Measurements from ENCODE around the gene CCDC86.
A peak's percentile ranks its signal among the peaks of the same experiment; 100 is the strongest.

Gene CCDC86

GRCh38 chr11:60841797-60842667, at the start of gene CCDC86:
Gene CCDC86 (plus strand): TSS chr11:60842113. CDS start chr11:60842125, 12 bp downstream.
- H3K4me1 ChIP-seq (ENCODE audit: control insufficient read depth in 2 of 2, insufficient read depth in 2 of 2, low read length in 2 of 2), result peaks cover 28 to 29% of the 10 kb centered on the region in 2 donors
- peak within 1 kb of the TSS; percentile 54 to 82 for H3K27ac ChIP-seq (ENCODE audit: low read depth in 2 of 2, low read length in 2 of 2)
- H3K4me3 ChIP-seq (ENCODE audit: low read length in 2 of 2), result peak within 1 kb of the TSS; percentile 79 to 88
- no peaks in the 10 kb centered on the region for H3K36me3 ChIP-seq (ENCODE audit: control insufficient read depth in 2 of 2, insufficient read depth in 2 of 2, low read length in 2 of 2)
- peak within 1 kb of the TSS; percentile 77 to 80 for H3K9ac ChIP-seq (ENCODE audit: low read depth in 1 of 2, low read length in 2 of 2)
- no peaks in the 10 kb centered on the region for H3K9me3 ChIP-seq (ENCODE audit: control insufficient read depth in 2 of 2, low read length in 2 of 2)
- no peaks in the 10 kb centered on the region for H3K27me3 ChIP-seq (ENCODE audit: control insufficient read depth in 2 of 2, insufficient read depth in 2 of 2, low read length in 2 of 2)

- Histone ChIP-seq H3K27ac (ENCODE audit: low read depth in 2 of 2, low read length in 2 of 2) (no peak overlapping the region), H3K4me1 (ENCODE audit: control insufficient read depth in 2 of 2, insufficient read depth in 2 of 2, low read length in 2 of 2) (no peaks in the 10 kb centered on the region), H3K36me3 (ENCODE audit: control insufficient read depth in 2 of 2, insufficient read depth in 2 of 2, low read length in 2 of 2) (no peaks in the 10 kb centered on the region), H3K27me3 (ENCODE audit: control insufficient read depth in 2 of 2, insufficient read depth in 2 of 2, low read length in 2 of 2) (no peaks in the 10 kb centered on the region), H3K9ac (ENCODE audit: low read depth in 1 of 2, low read length in 2 of 2) (no peak overlapping the region), H3K4me3 (ENCODE audit: low read length in 2 of 2) (no peak overlapping the region), H3K9me3 (ENCODE audit: control insufficient read depth in 2 of 2, low read length in 2 of 2) (no peaks in the 10 kb centered on the region)
Measured at GRCh38 chr11:60792521-60792920, 49.4 kb upstream of the CCDC86 start.

- Histone ChIP-seq H3K4me3 (ENCODE audit: low read length in 2 of 2) (no peak overlapping the region), H3K36me3 (ENCODE audit: control insufficient read depth in 2 of 2, insufficient read depth in 2 of 2, low read length in 2 of 2) (no peaks in the 10 kb centered on the region), H3K27ac (ENCODE audit: low read depth in 2 of 2, low read length in 2 of 2) (no peak overlapping the region), H3K9ac (ENCODE audit: low read depth in 1 of 2, low read length in 2 of 2) (no peak overlapping the region), H3K4me1 (ENCODE audit: control insufficient read depth in 2 of 2, insufficient read depth in 2 of 2, low read length in 2 of 2) (no peaks in the 10 kb centered on the region), H3K9me3 (ENCODE audit: control insufficient read depth in 2 of 2, low read length in 2 of 2) (no peaks in the 10 kb centered on the region), H3K27me3 (ENCODE audit: control insufficient read depth in 2 of 2, insufficient read depth in 2 of 2, low read length in 2 of 2) (peaks cover 0 to 4% of the 10 kb centered on the region in 2 donors)
Measured at GRCh38 chr11:60795291-60795690, 46.6 kb upstream of the CCDC86 start.

- Histone ChIP-seq H3K9me3 (ENCODE audit: control insufficient read depth in 2 of 2, low read length in 2 of 2) (no peaks in the 10 kb centered on the region), H3K9ac (ENCODE audit: low read depth in 1 of 2, low read length in 2 of 2) (no peak overlapping the region), H3K36me3 (ENCODE audit: control insufficient read depth in 2 of 2, insufficient read depth in 2 of 2, low read length in 2 of 2) (no peaks in the 10 kb centered on the region), H3K4me3 (ENCODE audit: low read length in 2 of 2) (no peak overlapping the region), H3K27ac (ENCODE audit: low read depth in 2 of 2, low read length in 2 of 2) (no peak overlapping the region), H3K27me3 (ENCODE audit: control insufficient read depth in 2 of 2, insufficient read depth in 2 of 2, low read length in 2 of 2) (peaks cover 0 to 4% of the 10 kb centered on the region in 2 donors), H3K4me1 (ENCODE audit: control insufficient read depth in 2 of 2, insufficient read depth in 2 of 2, low read length in 2 of 2) (no peaks in the 10 kb centered on the region)
Measured at GRCh38 chr11:60797846-60798630, 43.9 kb upstream of the CCDC86 start.

GRCh38 chr11:60798631-60799030, 43.3 kb upstream of the CCDC86 start:
- H3K4me1 ChIP-seq (ENCODE audit: control insufficient read depth in 2 of 2, insufficient read depth in 2 of 2, low read length in 2 of 2), result no peaks in the 10 kb centered on the region

GRCh38 chr11:60801194-60801593, 40.7 kb upstream of the CCDC86 start:
- no peaks in the 10 kb centered on the region for H3K36me3 ChIP-seq (ENCODE audit: control insufficient read depth in 2 of 2, insufficient read depth in 2 of 2, low read length in 2 of 2)
- no peaks in the 10 kb centered on the region for H3K9me3 ChIP-seq (ENCODE audit: control insufficient read depth in 2 of 2, low read length in 2 of 2)
- H3K4me3 ChIP-seq (ENCODE audit: low read length in 2 of 2), result no peak overlapping the region
- H3K27ac ChIP-seq (ENCODE audit: low read depth in 2 of 2, low read length in 2 of 2), result no peak overlapping the region
- no peak overlapping the region for H3K9ac ChIP-seq (ENCODE audit: low read depth in 1 of 2, low read length in 2 of 2)
- no peaks in the 10 kb centered on the region for H3K4me1 ChIP-seq (ENCODE audit: control insufficient read depth in 2 of 2, insufficient read depth in 2 of 2, low read length in 2 of 2)
- peaks cover 0 to 4% of the 10 kb centered on the region in 2 donors for H3K27me3 ChIP-seq (ENCODE audit: control insufficient read depth in 2 of 2, insufficient read depth in 2 of 2, low read length in 2 of 2)

More at GRCh38 chr11:60798631-60799030, 43.3 kb upstream of the CCDC86 start:
- H3K9ac ChIP-seq (ENCODE audit: low read depth in 1 of 2, low read length in 2 of 2), result no peak overlapping the region
- H3K27me3 ChIP-seq (ENCODE audit: control insufficient read depth in 2 of 2, insufficient read depth in 2 of 2, low read length in 2 of 2), result peaks cover 0 to 4% of the 10 kb centered on the region in 2 donors
- H3K36me3 ChIP-seq (ENCODE audit: control insufficient read depth in 2 of 2, insufficient read depth in 2 of 2, low read length in 2 of 2), result no peaks in the 10 kb centered on the region
- no peak overlapping the region for H3K27ac ChIP-seq (ENCODE audit: low read depth in 2 of 2, low read length in 2 of 2)
- H3K9me3 ChIP-seq (ENCODE audit: control insufficient read depth in 2 of 2, low read length in 2 of 2), result no peaks in the 10 kb centered on the region
- no peak overlapping the region for H3K4me3 ChIP-seq (ENCODE audit: low read length in 2 of 2)

- no peak overlapping the region for H3K27ac ChIP-seq (ENCODE audit: low read depth in 2 of 2, low read length in 2 of 2)
- no peak overlapping the region for H3K9ac ChIP-seq (ENCODE audit: low read depth in 1 of 2, low read length in 2 of 2)
- no peaks in the 10 kb centered on the region for H3K4me1 ChIP-seq (ENCODE audit: control insufficient read depth in 2 of 2, insufficient read depth in 2 of 2, low read length in 2 of 2)
- H3K4me3 ChIP-seq (ENCODE audit: low read length in 2 of 2), result no peak overlapping the region
- H3K9me3 ChIP-seq (ENCODE audit: control insufficient read depth in 2 of 2, low read length in 2 of 2), result no peaks in the 10 kb centered on the region
- peaks cover 0 to 4% of the 10 kb centered on the region in 2 donors for H3K27me3 ChIP-seq (ENCODE audit: control insufficient read depth in 2 of 2, insufficient read depth in 2 of 2, low read length in 2 of 2)
- H3K36me3 ChIP-seq (ENCODE audit: control insufficient read depth in 2 of 2, insufficient read depth in 2 of 2, low read length in 2 of 2), result no peaks in the 10 kb centered on the region
Measured at GRCh38 chr11:60803273-60803936, 38.5 kb upstream of the CCDC86 start.

- peaks cover 0 to 1% of the 10 kb centered on the region in 2 donors for H3K27me3 ChIP-seq (ENCODE audit: control insufficient read depth in 2 of 2, insufficient read depth in 2 of 2, low read length in 2 of 2)
- no peaks in the 10 kb centered on the region for H3K36me3 ChIP-seq (ENCODE audit: control insufficient read depth in 2 of 2, insufficient read depth in 2 of 2, low read length in 2 of 2)
- H3K9me3 ChIP-seq (ENCODE audit: control insufficient read depth in 2 of 2, low read length in 2 of 2), result no peaks in the 10 kb centered on the region
- H3K4me1 ChIP-seq (ENCODE audit: control insufficient read depth in 2 of 2, insufficient read depth in 2 of 2, low read length in 2 of 2), result peaks cover 2 to 13% of the 10 kb centered on the region in 2 donors
- no peak overlapping the region for H3K4me3 ChIP-seq (ENCODE audit: low read length in 2 of 2)
- no peak overlapping the region for H3K9ac ChIP-seq (ENCODE audit: low read depth in 1 of 2, low read length in 2 of 2)
- no peak overlapping the region for H3K27ac ChIP-seq (ENCODE audit: low read depth in 2 of 2, low read length in 2 of 2)
Measured at GRCh38 chr11:60809249-60809648, 32.7 kb upstream of the CCDC86 start.

- Histone ChIP-seq H3K27me3 (ENCODE audit: control insufficient read depth in 2 of 2, insufficient read depth in 2 of 2, low read length in 2 of 2) (peaks cover 0 to 1% of the 10 kb centered on the region in 2 donors), H3K27ac (ENCODE audit: low read depth in 2 of 2, low read length in 2 of 2) (no peak overlapping the region), H3K9ac (ENCODE audit: low read depth in 1 of 2, low read length in 2 of 2) (no peak overlapping the region), H3K4me3 (ENCODE audit: low read length in 2 of 2) (no peak overlapping the region), H3K4me1 (ENCODE audit: control insufficient read depth in 2 of 2, insufficient read depth in 2 of 2, low read length in 2 of 2) (peaks cover 2 to 13% of the 10 kb centered on the region in 2 donors), H3K36me3 (ENCODE audit: control insufficient read depth in 2 of 2, insufficient read depth in 2 of 2, low read length in 2 of 2) (no peaks in the 10 kb centered on the region), H3K9me3 (ENCODE audit: control insufficient read depth in 2 of 2, low read length in 2 of 2) (no peaks in the 10 kb centered on the region)
Measured at GRCh38 chr11:60809691-60810090, 32.2 kb upstream of the CCDC86 start.
